ENCODE results near the gene GPR146. TPM values are rescaled to one million over a fixed set of nuclear protein-coding genes. Genes with fewer than 3 reads are reported as not detected.

GPR146 gene
- total RNA-seq, 1 donor from 2014 or later: 2.2 TPM

- Mint-ChIP-seq H3K4me3 (no peak overlapping the region), H3K9me3 (no peaks in the 10 kb centered on the region), H3K36me3 (ENCODE audit: low read depth) (peaks cover 7% of the 10 kb centered on the region), H3K4me1 (ENCODE audit: low read depth) (peaks cover 5% of the 10 kb centered on the region), H3K27ac (no peak overlapping the region), H3K27me3 (ENCODE audit: insufficient read depth) (no peaks in the 10 kb centered on the region)
- no peak for DNase-seq (ENCODE audit: low spot score)
- intact Hi-C loops (cut with micrococcal nuclease): no loop called here
Observed at GRCh38 chr7:1016577-1017531, 27.5 kb upstream of the GPR146 start.

- Mint-ChIP-seq H3K4me3 (no peak overlapping the region), H3K4me1 (ENCODE audit: low read depth) (peaks cover 5% of the 10 kb centered on the region), H3K27ac (no peak overlapping the region), H3K9me3 (no peaks in the 10 kb centered on the region), H3K36me3 (ENCODE audit: low read depth) (peaks cover 9% of the 10 kb centered on the region), H3K27me3 (ENCODE audit: insufficient read depth) (no peaks in the 10 kb centered on the region)
- DNase-seq (ENCODE audit: low spot score): no peak
- intact Hi-C loops (cut with micrococcal nuclease): no loop called here
Observed at GRCh38 chr7:1017586-1018333, 26.6 kb upstream of the GPR146 start.

GRCh38 chr7:1018334-1018695 lies 26.0 kb upstream of the GPR146 start:
- intact Hi-C loops (cut with micrococcal nuclease): no loop called here
- no peak overlapping the region for H3K4me3 Mint-ChIP-seq
- H3K27ac Mint-ChIP-seq: no peak overlapping the region
- peaks cover 9% of the 10 kb centered on the region for H3K36me3 Mint-ChIP-seq (ENCODE audit: low read depth)
- no peak for DNase-seq (ENCODE audit: low spot score)
- no peaks in the 10 kb centered on the region for H3K9me3 Mint-ChIP-seq
- H3K27me3 Mint-ChIP-seq (ENCODE audit: insufficient read depth): no peaks in the 10 kb centered on the region
- peaks cover 5% of the 10 kb centered on the region for H3K4me1 Mint-ChIP-seq (ENCODE audit: low read depth)

GRCh38 chr7:1019255-1019785 lies 25.0 kb upstream of the GPR146 start:
- intact Hi-C loops (cut with micrococcal nuclease): no loop called here
- H3K9me3 Mint-ChIP-seq: no peaks in the 10 kb centered on the region
- no peak overlapping the region for H3K4me3 Mint-ChIP-seq
- H3K36me3 Mint-ChIP-seq (ENCODE audit: low read depth): peaks cover 9% of the 10 kb centered on the region
- DNase-seq (ENCODE audit: low spot score): no peak
- no peaks in the 10 kb centered on the region for H3K27me3 Mint-ChIP-seq (ENCODE audit: insufficient read depth)
- no peak overlapping the region for H3K27ac Mint-ChIP-seq
- H3K4me1 Mint-ChIP-seq (ENCODE audit: low read depth): peaks cover 5% of the 10 kb centered on the region

- intact Hi-C loops (cut with micrococcal nuclease): no loop called here
- DNase-seq (ENCODE audit: low spot score): no peak
- H3K36me3 Mint-ChIP-seq (ENCODE audit: low read depth): peaks cover 9% of the 10 kb centered on the region
- H3K27ac Mint-ChIP-seq: no peak overlapping the region
- no peak overlapping the region for H3K4me3 Mint-ChIP-seq
- peaks cover 5% of the 10 kb centered on the region for H3K4me1 Mint-ChIP-seq (ENCODE audit: low read depth)
- H3K9me3 Mint-ChIP-seq: no peaks in the 10 kb centered on the region
- no peaks in the 10 kb centered on the region for H3K27me3 Mint-ChIP-seq (ENCODE audit: insufficient read depth)
Observed at GRCh38 chr7:1019789-1020610, 24.3 kb upstream of the GPR146 start.

GRCh38 chr7:1020849-1021251 lies 23.5 kb upstream of the GPR146 start:
- no peaks in the 10 kb centered on the region for H3K9me3 Mint-ChIP-seq
- DNase-seq (ENCODE audit: low spot score): no peak
- H3K4me3 Mint-ChIP-seq: no peak overlapping the region
- H3K27ac Mint-ChIP-seq: no peak overlapping the region
- intact Hi-C loops (cut with micrococcal nuclease): no loop called here
- no peaks in the 10 kb centered on the region for H3K27me3 Mint-ChIP-seq (ENCODE audit: insufficient read depth)
- H3K4me1 Mint-ChIP-seq (ENCODE audit: low read depth): peaks cover 5% of the 10 kb centered on the region
- H3K36me3 Mint-ChIP-seq (ENCODE audit: low read depth): peaks cover 9% of the 10 kb centered on the region

GRCh38 chr7:1021366-1021765 lies 23.0 kb upstream of the GPR146 start:
- Mint-ChIP-seq H3K9me3 (no peaks in the 10 kb centered on the region), H3K36me3 (ENCODE audit: low read depth) (peaks cover 9% of the 10 kb centered on the region), H3K27ac (no peak overlapping the region), H3K4me1 (ENCODE audit: low read depth) (peaks cover 5% of the 10 kb centered on the region), H3K4me3 (no peak overlapping the region), H3K27me3 (ENCODE audit: insufficient read depth) (no peaks in the 10 kb centered on the region)
- DNase-seq (ENCODE audit: low spot score): no peak
- intact Hi-C loops (cut with micrococcal nuclease): no loop called here

GRCh38 chr7:1021931-1022330 lies 22.4 kb upstream of the GPR146 start:
- no peaks in the 10 kb centered on the region for H3K27me3 Mint-ChIP-seq (ENCODE audit: insufficient read depth)
- no peak overlapping the region for H3K27ac Mint-ChIP-seq
- intact Hi-C loops (cut with micrococcal nuclease): no loop called here
- peaks cover 9% of the 10 kb centered on the region for H3K4me1 Mint-ChIP-seq (ENCODE audit: low read depth)
- peaks cover 9% of the 10 kb centered on the region for H3K36me3 Mint-ChIP-seq (ENCODE audit: low read depth)
- H3K9me3 Mint-ChIP-seq: no peaks in the 10 kb centered on the region
- H3K4me3 Mint-ChIP-seq: no peak overlapping the region
- no peak for DNase-seq (ENCODE audit: low spot score)

GRCh38 chr7:1022356-1022755 lies 22.0 kb upstream of the GPR146 start:
- H3K36me3 Mint-ChIP-seq (ENCODE audit: low read depth): peaks cover 9% of the 10 kb centered on the region
- DNase-seq (ENCODE audit: low spot score): no peak
- H3K9me3 Mint-ChIP-seq: no peaks in the 10 kb centered on the region
- no peak overlapping the region for H3K4me3 Mint-ChIP-seq
- H3K27me3 Mint-ChIP-seq (ENCODE audit: insufficient read depth): no peaks in the 10 kb centered on the region
- H3K4me1 Mint-ChIP-seq (ENCODE audit: low read depth): peaks cover 10% of the 10 kb centered on the region
- H3K27ac Mint-ChIP-seq: no peak overlapping the region
- intact Hi-C loops (cut with micrococcal nuclease): no loop called here

- Mint-ChIP-seq H3K27me3 (ENCODE audit: insufficient read depth) (no peaks in the 10 kb centered on the region), H3K36me3 (ENCODE audit: low read depth) (peaks cover 9% of the 10 kb centered on the region), H3K4me1 (ENCODE audit: low read depth) (peaks cover 8% of the 10 kb centered on the region), H3K9me3 (no peaks in the 10 kb centered on the region), H3K27ac (no peak overlapping the region), H3K4me3 (no peak overlapping the region)
- intact Hi-C loops (cut with micrococcal nuclease): no loop called here
- no peak for DNase-seq (ENCODE audit: low spot score)
Observed at GRCh38 chr7:1022801-1023465, 21.4 kb upstream of the GPR146 start.

- H3K36me3 Mint-ChIP-seq (ENCODE audit: low read depth): peaks cover 7% of the 10 kb centered on the region
- DNase-seq (ENCODE audit: low spot score): no peak
- H3K4me3 Mint-ChIP-seq: no peak overlapping the region
- H3K27ac Mint-ChIP-seq: no peak overlapping the region
- H3K4me1 Mint-ChIP-seq (ENCODE audit: low read depth): peaks cover 11% of the 10 kb centered on the region
- intact Hi-C loops (cut with micrococcal nuclease): no loop called here
- no peaks in the 10 kb centered on the region for H3K27me3 Mint-ChIP-seq (ENCODE audit: insufficient read depth)
- H3K9me3 Mint-ChIP-seq: no peaks in the 10 kb centered on the region
Observed at GRCh38 chr7:1024331-1024841, 20.0 kb upstream of the GPR146 start.
